GM19240 (cell line): ENCODE data around the gene KYNU.
"Not testable (repeated sequence)": the region's sequence is repeated elsewhere in the genome, so short reads cannot be mapped to it uniquely, and the experiment has no call there.

Experiments used
- DNase-seq: peaks from one replicate; pipeline ENCODE4 v3.0.0; 2011; ENCODE audit warnings: low spot score; ENCODE audit not compliant: insufficient read length

KYNU gene

GRCh38 chr2:142915502-142915901 lies 38.0 kb downstream of the KYNU start:
- DNase-seq, result no peak

GRCh38 chr2:142918624-142919023 lies 41.2 kb downstream of the KYNU start:
- DNase-seq, result no peak

GRCh38 chr2:142920571-142920970 lies 43.1 kb downstream of the KYNU start:
- no peak for DNase-seq

GRCh38 chr2:142926445-142926844 lies 49.0 kb downstream of the KYNU start:
- DNase-seq, result no peak

GRCh38 chr2:142930835-142931398 lies 53.5 kb downstream of the KYNU start:
- DNase-seq, result no peak

GRCh38 chr2:142933916-142934315 lies 56.5 kb downstream of the KYNU start:
- no peak for DNase-seq

GRCh38 chr2:142935563-142936089 lies 58.2 kb downstream of the KYNU start:
- DNase-seq, result no peak

- no peak for DNase-seq
Measured at GRCh38 chr2:142936629-142937028, 59.2 kb downstream of the KYNU start.

GRCh38 chr2:142937347-142937746 lies 59.9 kb downstream of the KYNU start:
- DNase-seq, result no peak

GRCh38 chr2:142938240-142938639 lies 60.8 kb downstream of the KYNU start:
- DNase-seq, result no peak

GRCh38 chr2:142940606-142941223 lies 63.3 kb downstream of the KYNU start:
- DNase-seq, result no peak

- DNase-seq, result no peak
Measured at GRCh38 chr2:142942690-142943089, 65.2 kb downstream of the KYNU start.

- DNase-seq, result no peak
Measured at GRCh38 chr2:142944264-142944663, 66.8 kb downstream of the KYNU start.

GRCh38 chr2:142944721-142945120 lies 67.3 kb downstream of the KYNU start:
- no peak for DNase-seq

- DNase-seq, result no peak
Measured at GRCh38 chr2:142946941-142947340, 69.5 kb downstream of the KYNU start.

GRCh38 chr2:142948723-142949122 lies 71.3 kb downstream of the KYNU start:
- not testable (repeated sequence) for DNase-seq

- not testable (repeated sequence) for DNase-seq
Measured at GRCh38 chr2:142950323-142950722, 72.9 kb downstream of the KYNU start.

GRCh38 chr2:142951190-142952007 lies 73.9 kb downstream of the KYNU start:
- DNase-seq, result no peak

GRCh38 chr2:142952018-142952417 lies 74.6 kb downstream of the KYNU start:
- DNase-seq, result no peak

- no peak for DNase-seq
Measured at GRCh38 chr2:142952793-142953494, 75.5 kb downstream of the KYNU start.

GRCh38 chr2:142954493-142954892 lies 77.0 kb downstream of the KYNU start:
- no peak for DNase-seq

GRCh38 chr2:142957144-142957543 lies 79.7 kb downstream of the KYNU start:
- DNase-seq, result no peak
